SK-N-SH treated with all-trans-retinoic acid at 6 μM for 48 hours (cell line): ENCODE results near the gene CMTM2.

Source experiments
- ATAC-seq: fragments of 200-7000 bp; cut with Tn5 transposase; 3 replicates; pipeline ENCODE4 v1.9.1; 2020; ENCODE audit warnings: mild to moderate bottlenecking, moderate library complexity
- ARNTL ChIP-seq: fragments of 450-650 bp; formaldehyde crosslinking; IDR thresholded peaks from 2 replicates; pipeline ENCODE4 v1.5.0; 2020; ENCODE audit warnings: low read depth, mild to moderate bottlenecking, moderate library complexity, borderline replicate concordance
- BACH2 ChIP-seq: fragments of 250-450 bp; sonication (Bioruptor Pico); IDR thresholded peaks from 2 replicates; pipeline ENCODE4 v1.9.0; 2021; ENCODE audit warnings: mild to moderate bottlenecking, borderline replicate concordance
- CREB5 ChIP-seq: fragments of 250-450 bp; sonication (Bioruptor Pico); IDR thresholded peaks from 2 replicates; pipeline ENCODE4 v1.5.1; 2020; ENCODE audit warnings: low read depth, mild to moderate bottlenecking, moderate library complexity
- CSDC2 ChIP-seq: fragments of 250-450 bp; sonication (Bioruptor Pico); IDR thresholded peaks from 2 replicates; pipeline ENCODE4 v1.5.0; 2020; ENCODE audit warnings: mild to moderate bottlenecking, moderate library complexity
- CSRNP3 ChIP-seq: fragments of 250-450 bp; sonication (Bioruptor Pico); IDR thresholded peaks from 2 replicates; pipeline ENCODE4 v1.5.1; 2021; ENCODE audit warnings: mild to moderate bottlenecking, moderate library complexity
- ESRRG ChIP-seq: fragments of 250-450 bp; sonication (Bioruptor Pico); IDR thresholded peaks from 2 replicates; pipeline ENCODE4 v1.6.1; 2021; ENCODE audit warnings: mild to moderate bottlenecking
- GLIS3 ChIP-seq: fragments of 250-450 bp; sonication (Bioruptor Pico); IDR thresholded peaks from 2 replicates; pipeline ENCODE4 v1.5.0; 2020; ENCODE audit warnings: mild to moderate bottlenecking, moderate library complexity
- ISL1 ChIP-seq: fragments of 250-450 bp; sonication (Bioruptor Pico); IDR thresholded peaks from 2 replicates; pipeline ENCODE4 v2.1.2; 2022; ENCODE audit warnings: mild to moderate bottlenecking, moderate library complexity
- OSR1 ChIP-seq: fragments of 250-450 bp; sonication (Bioruptor Pico); IDR thresholded peaks from 2 replicates; pipeline ENCODE4 v1.8.0; 2022; ENCODE audit warnings: moderate library complexity, mild to moderate bottlenecking, inconsistent platforms
- PATZ1 ChIP-seq: fragments of 250-450 bp; sonication (Bioruptor Pico); IDR thresholded peaks from 2 replicates; pipeline ENCODE4 v1.8.0; 2020; ENCODE audit warnings: mild to moderate bottlenecking, moderate library complexity, borderline replicate concordance
- PPARA ChIP-seq: fragments of 250-450 bp; sonication (Bioruptor Pico); IDR thresholded peaks from 2 replicates; pipeline ENCODE4 v1.5.0; 2020; ENCODE audit warnings: mild to moderate bottlenecking, borderline replicate concordance
- RARB ChIP-seq: fragments of 250-450 bp; sonication (Bioruptor Pico); IDR thresholded peaks from 2 replicates; pipeline ENCODE4 v1.8.0; 2021; ENCODE audit warnings: mild to moderate bottlenecking, moderate library complexity
- SNAI2 ChIP-seq: fragments of 250-450 bp; sonication (Bioruptor Pico); IDR thresholded peaks from 2 replicates; pipeline ENCODE4 v1.5.0; 2020; ENCODE audit warnings: mild to moderate bottlenecking, moderate library complexity
- TCF4 ChIP-seq: fragments of 250-450 bp; sonication (Bioruptor Pico); IDR thresholded peaks from 2 replicates; pipeline ENCODE4 v1.8.0; 2021; ENCODE audit warnings: mild to moderate bottlenecking, moderate library complexity, borderline replicate concordance
- TOX ChIP-seq: fragments of 250-450 bp; sonication (Bioruptor Pico); IDR thresholded peaks from 2 replicates; pipeline ENCODE4 v1.8.0; 2021; ENCODE audit warnings: mild to moderate bottlenecking, moderate library complexity, borderline replicate concordance
- TSHZ2 ChIP-seq: fragments of 250-450 bp; sonication (Bioruptor Pico); IDR thresholded peaks from 2 replicates; pipeline ENCODE4 v1.5.0; 2020; ENCODE audit warnings: mild to moderate bottlenecking, moderate library complexity
- ZC3H10 ChIP-seq: fragments of 250-450 bp; sonication (Bioruptor Pico); IDR thresholded peaks from 2 replicates; pipeline ENCODE4 v1.5.1; 2021; ENCODE audit warnings: mild to moderate bottlenecking, moderate library complexity
- ZFP3 ChIP-seq: fragments of 250-450 bp; sonication (Bioruptor Pico); IDR thresholded peaks from 2 replicates; pipeline ENCODE4 v1.5.0; 2020; ENCODE audit warnings: mild to moderate bottlenecking, moderate library complexity
- ZFP30 ChIP-seq: fragments of 450-650 bp; formaldehyde crosslinking; IDR thresholded peaks from 2 replicates; pipeline ENCODE4 v1.5.0; 2022; ENCODE audit warnings: mild to moderate bottlenecking, moderate library complexity
- ZNF565 ChIP-seq: fragments of 450-650 bp; formaldehyde crosslinking; conservative IDR thresholded peaks from 2 replicates; pipeline ENCODE4 v1.5.0; 2020; ENCODE audit warnings: low read depth, mild to moderate bottlenecking, moderate library complexity
- ZNF70 ChIP-seq: fragments of 450-650 bp; formaldehyde crosslinking; IDR thresholded peaks from 2 replicates; pipeline ENCODE4 v1.5.0; 2020; ENCODE audit warnings: mild to moderate bottlenecking, moderate library complexity

The CMTM2 gene

GRCh38 chr16:66603537-66604375 lies 24.5 kb downstream of the CMTM2 start (continued):
- no peak for TF ChIP-seq ESRRG
- no peak for TF ChIP-seq ZC3H10 (CRISPR knock-in tag)
- no peak for TF ChIP-seq OSR1 (CRISPR knock-in tag)
- no peak for TF ChIP-seq ZNF70 (CRISPR knock-in tag)
- TF ChIP-seq ARNTL (CRISPR knock-in tag): no peak
- peak; percentile 18; the same call in 1 of the 2 replicates for TF ChIP-seq CSDC2 (CRISPR knock-in tag)
- no peak for TF ChIP-seq RARB (CRISPR knock-in tag)
- TF ChIP-seq CREB5 (CRISPR knock-in tag): no peak
- TF ChIP-seq PATZ1 (CRISPR knock-in tag): no peak
- TF ChIP-seq TOX (CRISPR knock-in tag): no peak
- TF ChIP-seq, all 23 proteins: peak for 5

GRCh38 chr16:66604376-66605176 lies 25.3 kb downstream of the CMTM2 start, which contains the start of gene CMTM3:
Gene CMTM3, plus strand, starts transcription at chr16:66604704. Its CDS starts 102 bp downstream, at chr16:66604806.
- TF ChIP-seq ZFP3 (CRISPR knock-in tag): no peak
- TF ChIP-seq CSDC2 (CRISPR knock-in tag): no peak
- TF ChIP-seq SNAI2 (CRISPR knock-in tag): no peak
- no peak for TF ChIP-seq ISL1
- TF ChIP-seq, all 23 proteins: peak for 0
- ATAC-seq: peak; percentile 72

GRCh38 chr16:66605177-66605978 lies 26.1 kb downstream of the CMTM2 start:
- TF ChIP-seq CSDC2 (CRISPR knock-in tag) (0 out of 2 replicates have a peak, but pooled peaks have one; percentile 39), ZFP3 (CRISPR knock-in tag) (no peak), PPARA (CRISPR knock-in tag) (no peak), GLIS3 (CRISPR knock-in tag) (0 out of 2 replicates have a peak, but pooled peaks have one; percentile 82)
- TF ChIP-seq, all 23 proteins: peak for 2
- ATAC-seq: peak; percentile 45

GRCh38 chr16:66605979-66606751 lies 26.9 kb downstream of the CMTM2 start:
- no peak for ATAC-seq
- TF ChIP-seq RARB (CRISPR knock-in tag) (no peak), ZC3H10 (CRISPR knock-in tag) (no peak), SNAI2 (CRISPR knock-in tag) (no peak), TCF4 (CRISPR knock-in tag) (no peak), CSRNP3 (no peak), PATZ1 (CRISPR knock-in tag) (no peak), ZFP30 (CRISPR knock-in tag) (no peak), ZNF565 (no peak), TSHZ2 (CRISPR knock-in tag) (no peak), BACH2 (CRISPR knock-in tag) (no peak), CREB5 (CRISPR knock-in tag) (no peak)
